ENCODE data around the gene SLC43A2. TPM values are rescaled to one million over a fixed set of nuclear protein-coding genes. Genes with fewer than 3 reads are reported as not detected.
A peak's percentile ranks its signal among the peaks of the same experiment; 100 is the strongest.
"Not testable (repeated sequence)": the region's sequence is repeated elsewhere in the genome, so short reads cannot be mapped to it uniquely, and the experiment has no call there.

The SLC43A2 gene
- total RNA-seq (2021) (0.06 and 1.2 TPM in 2 replicates), Bru-seq, nascent RNA (percentile 4 among the genes with signal in this experiment), BruChase-seq, experiment 1, labeled RNA remaining after a 2-hour chase (percentile 6 among the genes with signal in this experiment), BruChase-seq, experiment 2, labeled RNA remaining after a 6-hour chase (percentile 12 among the genes with signal in this experiment)
- long read RNA-seq = 0 reads

DNA sequence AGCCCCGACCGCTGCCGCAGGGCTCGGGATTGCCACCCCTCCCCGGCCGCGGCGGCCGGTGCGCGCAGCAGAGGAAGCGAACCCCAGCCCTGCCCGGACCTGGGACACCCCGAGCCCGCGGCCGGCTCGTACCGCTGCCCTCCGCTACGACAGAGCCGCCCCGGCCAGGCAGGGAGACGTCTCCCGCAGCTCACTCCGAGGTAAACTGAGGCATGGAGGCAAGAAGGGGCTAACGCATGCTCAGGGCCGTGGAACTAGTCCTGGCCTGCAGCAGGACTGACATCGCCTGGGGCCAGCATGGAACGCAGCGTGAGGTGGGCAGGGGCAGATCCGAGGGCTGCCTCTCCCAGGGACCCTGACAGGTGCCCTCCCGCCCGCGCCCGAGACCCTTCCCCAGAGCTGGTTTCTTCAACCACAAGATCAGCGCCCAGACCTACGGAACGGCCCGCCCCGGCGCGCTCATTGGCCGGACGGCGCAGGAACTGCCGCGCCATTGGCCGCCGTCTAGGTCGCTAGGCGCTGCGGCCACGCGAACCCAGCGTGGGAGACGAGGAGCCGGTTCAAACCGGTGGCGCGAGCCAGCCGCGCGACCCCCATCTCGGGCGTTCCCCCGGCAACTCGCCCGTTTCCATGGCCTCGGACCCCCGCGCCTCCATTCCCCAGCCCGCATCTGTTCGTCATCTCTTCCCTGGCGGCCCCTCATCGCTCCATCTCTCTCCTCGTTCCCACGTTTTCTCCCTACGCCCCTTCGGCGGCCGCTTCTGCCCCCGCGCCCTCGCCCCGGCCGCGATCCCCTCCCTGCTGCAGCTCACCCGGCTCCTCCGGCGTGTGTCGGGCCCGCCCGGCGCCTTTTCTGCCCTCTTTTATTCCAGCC is at the start of gene SLC43A2:
Gene SLC43A2, minus strand, starts transcription at position 853 of the 874 bp plus-strand sequence. CDS start 960 bp downstream, outside the sequence.
- no TSS peak for BruUV-seq (replicated peaks)
- H3K27ac ChIP-seq (ENCODE audit: low read depth, low read length, poor library complexity, severe bottlenecking) = no peak within 1 kb of the TSS

DNA sequence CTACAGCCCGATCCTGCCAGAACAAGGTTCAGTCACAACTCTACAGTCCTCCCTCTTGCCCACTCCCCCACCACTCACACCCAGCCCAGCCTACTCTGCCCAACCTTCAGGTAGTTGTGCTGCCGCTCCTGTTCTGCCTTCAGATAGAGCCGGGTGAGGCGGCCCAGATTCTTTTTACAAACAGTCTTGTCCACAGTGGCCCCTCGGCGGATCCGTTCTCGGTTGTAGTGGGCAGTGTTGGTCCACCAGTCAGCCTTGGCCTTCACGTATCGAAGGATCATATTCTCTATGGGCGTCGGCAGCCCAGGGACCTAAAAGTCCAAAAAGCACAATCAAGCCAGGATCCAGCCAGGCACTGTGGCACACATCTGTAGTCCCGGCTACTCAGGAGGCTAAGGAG is 47.8 kb upstream of the SLC43A2 start:
- no peaks in the 10 kb centered on the region for H3K9me3 ChIP-seq (ENCODE audit: low read depth, low read length, poor library complexity, severe bottlenecking)
- H3K4me1 ChIP-seq (ENCODE audit: insufficient read depth, low read length, poor library complexity, severe bottlenecking) = no peaks in the 10 kb centered on the region
- TF ChIP-seq, protein P1, sequence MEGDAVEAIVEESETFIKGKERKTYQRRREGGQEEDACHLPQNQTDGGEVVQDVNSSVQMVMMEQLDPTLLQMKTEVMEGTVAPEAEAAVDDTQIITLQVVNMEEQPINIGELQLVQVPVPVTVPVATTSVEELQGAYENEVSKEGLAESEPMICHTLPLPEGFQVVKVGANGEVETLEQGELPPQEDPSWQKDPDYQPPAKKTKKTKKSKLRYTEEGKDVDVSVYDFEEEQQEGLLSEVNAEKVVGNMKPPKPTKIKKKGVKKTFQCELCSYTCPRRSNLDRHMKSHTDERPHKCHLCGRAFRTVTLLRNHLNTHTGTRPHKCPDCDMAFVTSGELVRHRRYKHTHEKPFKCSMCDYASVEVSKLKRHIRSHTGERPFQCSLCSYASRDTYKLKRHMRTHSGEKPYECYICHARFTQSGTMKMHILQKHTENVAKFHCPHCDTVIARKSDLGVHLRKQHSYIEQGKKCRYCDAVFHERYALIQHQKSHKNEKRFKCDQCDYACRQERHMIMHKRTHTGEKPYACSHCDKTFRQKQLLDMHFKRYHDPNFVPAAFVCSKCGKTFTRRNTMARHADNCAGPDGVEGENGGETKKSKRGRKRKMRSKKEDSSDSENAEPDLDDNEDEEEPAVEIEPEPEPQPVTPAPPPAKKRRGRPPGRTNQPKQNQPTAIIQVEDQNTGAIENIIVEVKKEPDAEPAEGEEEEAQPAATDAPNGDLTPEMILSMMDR (conservative IDR thresholded peaks at IDR 0.05; ENCODE audit: low read depth, low read length) = no peak
- TF ChIP-seq EZH2 (IDR thresholded peaks at IDR 0.05; ENCODE audit: borderline replicate concordance, low read depth, low read length, poor library complexity, severe bottlenecking) = no peak
- H3K27me3 ChIP-seq (replicated peaks; ENCODE audit: insufficient read depth, low read depth, low read length, poor library complexity) = no peaks in the 10 kb centered on the region
- ChIA-PET CTCF (no interaction called here), POLR2A (ENCODE audit: low non-redundant PET) (no interaction called here)
- peaks cover 98% of the 10 kb centered on the region for H3K36me3 ChIP-seq (ENCODE audit: insufficient read depth, low read length, poor library complexity, severe bottlenecking)
- no peak overlapping the region for H3K4me3 ChIP-seq (ENCODE audit: low read depth, low read length, poor library complexity, severe bottlenecking)
- intact Hi-C loops (cut with micrococcal nuclease; ENCODE audit: unreplicated experiment) = no loop called here
- BruUV-seq (replicated peaks) = no TSS peak
- H3K27ac ChIP-seq (ENCODE audit: low read depth, low read length, poor library complexity, severe bottlenecking) = no peak overlapping the region
- DNase-seq (ENCODE audit: low spot score) = no peak

More for the DNA sequence above, at the start of gene SLC43A2:
- Histone ChIP-seq H3K36me3 (ENCODE audit: insufficient read depth, low read length, poor library complexity, severe bottlenecking) (no peaks in the 10 kb centered on the region), H3K9me3 (ENCODE audit: low read depth, low read length, poor library complexity, severe bottlenecking) (no peaks in the 10 kb centered on the region), H3K4me3 (ENCODE audit: low read depth, low read length, poor library complexity, severe bottlenecking) (peak within 1 kb of the TSS; percentile 54), H3K27me3 (replicated peaks; ENCODE audit: insufficient read depth, low read depth, low read length, poor library complexity) (peaks cover 40% of the 10 kb centered on the region), H3K4me1 (ENCODE audit: insufficient read depth, low read length, poor library complexity, severe bottlenecking) (peaks cover 9% of the 10 kb centered on the region)
- intact Hi-C loops (cut with micrococcal nuclease; ENCODE audit: unreplicated experiment) = no loop called here
- no peak for TF ChIP-seq EZH2 (IDR thresholded peaks at IDR 0.05; ENCODE audit: borderline replicate concordance, low read depth, low read length, poor library complexity, severe bottlenecking)
- TF ChIP-seq, protein P1 (conservative IDR thresholded peaks at IDR 0.05; ENCODE audit: low read depth, low read length) = no peak
- peak; percentile 82 for DNase-seq (ENCODE audit: low spot score)
- CTCF ChIA-PET = no interaction called here
- POLR2A ChIA-PET (ENCODE audit: low non-redundant PET) = interaction anchor here (0.6 kb wide), 1 partner anchor 7 kb away, joined by 11 read pairs; no protein-coding TSS in a partner anchor

DNA sequence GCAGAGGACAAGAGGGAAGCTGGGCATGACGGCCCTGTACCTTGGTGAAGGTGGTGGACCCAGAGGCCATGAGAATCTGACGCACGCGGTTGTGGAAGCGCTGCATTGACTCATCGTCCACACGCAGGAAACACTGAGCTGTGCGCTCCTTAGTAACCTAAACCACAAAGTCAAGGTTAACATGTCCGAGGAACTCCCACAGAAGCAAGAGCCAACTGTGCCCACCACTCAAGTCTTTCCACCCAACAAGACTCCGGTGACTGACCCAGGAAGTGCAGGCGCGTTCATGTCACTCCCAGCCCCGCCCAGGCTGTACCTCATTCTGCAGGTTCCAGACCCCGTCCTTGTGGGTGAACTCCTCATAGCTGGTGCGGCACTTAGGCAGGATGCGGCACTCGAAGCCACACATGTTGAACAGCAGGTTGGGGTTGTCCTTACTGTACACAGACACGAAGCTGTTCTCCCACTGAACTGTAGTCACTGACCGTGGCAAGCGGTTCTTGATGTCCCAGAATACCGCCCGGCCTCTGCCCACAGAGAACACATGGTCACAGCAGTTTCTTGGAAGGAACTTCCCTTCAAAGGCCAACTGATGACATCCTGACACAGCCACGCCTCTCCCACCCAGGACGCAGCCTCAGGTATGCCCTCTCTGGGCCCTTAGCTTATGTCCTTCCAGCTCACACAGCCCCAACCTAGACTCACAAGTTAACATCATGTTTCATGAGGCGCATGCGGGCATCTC is 44.6 kb upstream of the SLC43A2 start:
- DNase-seq (ENCODE audit: low spot score) = no peak
- no peaks in the 10 kb centered on the region for H3K4me1 ChIP-seq (ENCODE audit: insufficient read depth, low read length, poor library complexity, severe bottlenecking)
- H3K36me3 ChIP-seq (ENCODE audit: insufficient read depth, low read length, poor library complexity, severe bottlenecking) = peaks cover 94% of the 10 kb centered on the region
- no peak overlapping the region for H3K4me3 ChIP-seq (ENCODE audit: low read depth, low read length, poor library complexity, severe bottlenecking)
- H3K9me3 ChIP-seq (ENCODE audit: low read depth, low read length, poor library complexity, severe bottlenecking) = no peaks in the 10 kb centered on the region
- H3K27me3 ChIP-seq (replicated peaks; ENCODE audit: insufficient read depth, low read depth, low read length, poor library complexity) = no peaks in the 10 kb centered on the region
- TF ChIP-seq, protein P1 (conservative IDR thresholded peaks at IDR 0.05; ENCODE audit: low read depth, low read length) = no peak
- no peak for TF ChIP-seq EZH2 (IDR thresholded peaks at IDR 0.05; ENCODE audit: borderline replicate concordance, low read depth, low read length, poor library complexity, severe bottlenecking)
- intact Hi-C loops (cut with micrococcal nuclease; ENCODE audit: unreplicated experiment) = no loop called here
- POLR2A ChIA-PET (ENCODE audit: low non-redundant PET) = no interaction called here
- no peak overlapping the region for H3K27ac ChIP-seq (ENCODE audit: low read depth, low read length, poor library complexity, severe bottlenecking)
- TSS peak; percentile 3 for BruUV-seq (replicated peaks)
- CTCF ChIA-PET = no interaction called here

DNA sequence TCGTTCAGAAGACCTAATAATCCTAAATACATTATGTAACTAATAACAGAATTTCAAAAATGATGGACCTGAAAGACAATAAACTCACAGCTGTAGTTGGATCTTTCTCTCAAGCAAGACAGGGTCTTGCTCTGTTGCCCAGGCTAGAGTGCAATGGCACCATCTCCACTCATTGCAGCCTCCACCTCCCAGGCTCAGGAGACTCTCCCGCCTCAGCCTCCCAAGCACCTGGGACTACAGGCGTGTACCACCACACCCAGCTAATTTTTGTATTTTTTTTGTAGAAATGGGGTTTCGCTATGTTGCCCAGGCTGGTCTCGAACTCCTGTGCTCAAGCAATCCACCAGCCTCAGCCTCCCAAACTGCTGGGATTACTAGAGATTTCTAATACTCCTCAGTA is 35.3 kb upstream of the SLC43A2 start:
- H3K4me3 ChIP-seq (ENCODE audit: low read depth, low read length, poor library complexity, severe bottlenecking); BruUV-seq (replicated peaks); POLR2A ChIA-PET (ENCODE audit: low non-redundant PET); DNase-seq (ENCODE audit: low spot score); H3K4me1 ChIP-seq (ENCODE audit: insufficient read depth, low read length, poor library complexity, severe bottlenecking); CTCF ChIA-PET; H3K27me3 ChIP-seq (replicated peaks; ENCODE audit: insufficient read depth, low read depth, low read length, poor library complexity); H3K9me3 ChIP-seq (ENCODE audit: low read depth, low read length, poor library complexity, severe bottlenecking); H3K27ac ChIP-seq (ENCODE audit: low read depth, low read length, poor library complexity, severe bottlenecking); intact Hi-C loops (cut with micrococcal nuclease; ENCODE audit: unreplicated experiment): not testable (repeated sequence)
- H3K36me3 ChIP-seq (ENCODE audit: insufficient read depth, low read length, poor library complexity, severe bottlenecking) = peaks cover 87% of the 10 kb centered on the region

All from A673 (cell line).